Measurements from ENCODE around the gene ZNF562.
A peak's percentile ranks its signal among the peaks of the same experiment; 100 is the strongest.

The ZNF562 gene

GRCh38 chr19:9622531-9622930, 52.4 kb downstream of the ZNF562 start:
- no peak for TF ChIP-seq ZBTB7A (IDR thresholded peaks at IDR 0.05; ENCODE audit: low read depth)
- no peak for TF ChIP-seq USF1 (IDR thresholded peaks at IDR 0.05)
- no peak for TF ChIP-seq CREB1 (IDR thresholded peaks at IDR 0.05; ENCODE audit: low read depth)
- no peak for TF ChIP-seq TCF12 (IDR thresholded peaks at IDR 0.05; ENCODE audit: low read depth)
- no peak for TF ChIP-seq FOXM1 (IDR thresholded peaks at IDR 0.05; ENCODE audit: borderline replicate concordance, low read depth)
- no peak for TF ChIP-seq REST (IDR thresholded peaks at IDR 0.05; ENCODE audit: low read depth)
- TF ChIP-seq YY1 (IDR thresholded peaks at IDR 0.05; ENCODE audit: low read depth): no peak
- no peak for TF ChIP-seq MAX (IDR thresholded peaks at IDR 0.05)

- TF ChIP-seq MAX (IDR thresholded peaks at IDR 0.05) (peak; percentile 32; the same call in 1 of the 2 replicates), USF1 (IDR thresholded peaks at IDR 0.05) (no peak), REST (IDR thresholded peaks at IDR 0.05; ENCODE audit: low read depth) (no peak), RAD21 (IDR thresholded peaks at IDR 0.05; ENCODE audit: low read depth) (no peak), TEAD4 (IDR thresholded peaks at IDR 0.05) (no peak), FOXM1 (IDR thresholded peaks at IDR 0.05; ENCODE audit: borderline replicate concordance, low read depth) (no peak), TCF12 (IDR thresholded peaks at IDR 0.05; ENCODE audit: low read depth) (0 out of 2 replicates have a peak, but pooled peaks have one; percentile 34), YY1 (IDR thresholded peaks at IDR 0.05; ENCODE audit: low read depth) (peak; percentile 96), CREB1 (IDR thresholded peaks at IDR 0.05; ENCODE audit: low read depth) (peak; percentile 83), EP300 (IDR thresholded peaks at IDR 0.05; ENCODE audit: borderline replicate concordance) (0 out of 2 replicates have a peak, but pooled peaks have one; percentile 8), NFIC (IDR thresholded peaks at IDR 0.05) (no peak), ZBTB7A (IDR thresholded peaks at IDR 0.05; ENCODE audit: low read depth) (no peak), TAF1 (IDR thresholded peaks at IDR 0.05; ENCODE audit: low read depth) (peak; percentile 75), EGR1 (IDR thresholded peaks at IDR 0.05) (0 out of 2 replicates have a peak, but pooled peaks have one; percentile 1), CEBPB (IDR thresholded peaks at IDR 0.05) (no peak)
Observed at GRCh38 chr19:9621156-9622037, 53.5 kb downstream of the ZNF562 start, which contains the start of gene ZNF561. Gene ZNF561 (minus strand): TSS chr19:9621232. CDS start chr19:9619456, 1,776 bp downstream.

- TF ChIP-seq FOXM1 (IDR thresholded peaks at IDR 0.05; ENCODE audit: borderline replicate concordance, low read depth): no peak
- TF ChIP-seq CEBPB (IDR thresholded peaks at IDR 0.05): no peak
- TF ChIP-seq REST (IDR thresholded peaks at IDR 0.05; ENCODE audit: low read depth): no peak
- no peak for TF ChIP-seq USF1 (IDR thresholded peaks at IDR 0.05)
- no peak for TF ChIP-seq YY1 (IDR thresholded peaks at IDR 0.05; ENCODE audit: low read depth)
- TF ChIP-seq NFIC (IDR thresholded peaks at IDR 0.05): no peak
- TF ChIP-seq CREB1 (IDR thresholded peaks at IDR 0.05; ENCODE audit: low read depth): no peak
- no peak for TF ChIP-seq TEAD4 (IDR thresholded peaks at IDR 0.05)
Observed at GRCh38 chr19:9620842-9621155, 54.1 kb downstream of the ZNF562 start.

- TF ChIP-seq EGR1 (IDR thresholded peaks at IDR 0.05) (no peak), TAF1 (IDR thresholded peaks at IDR 0.05; ENCODE audit: low read depth) (no peak), EP300 (IDR thresholded peaks at IDR 0.05; ENCODE audit: borderline replicate concordance) (no peak), REST (IDR thresholded peaks at IDR 0.05; ENCODE audit: low read depth) (no peak), RAD21 (IDR thresholded peaks at IDR 0.05; ENCODE audit: low read depth) (no peak), YY1 (IDR thresholded peaks at IDR 0.05; ENCODE audit: low read depth) (no peak), NFIC (IDR thresholded peaks at IDR 0.05) (no peak), TEAD4 (IDR thresholded peaks at IDR 0.05) (no peak), TCF12 (IDR thresholded peaks at IDR 0.05; ENCODE audit: low read depth) (no peak), FOXM1 (IDR thresholded peaks at IDR 0.05; ENCODE audit: borderline replicate concordance, low read depth) (no peak), MAX (IDR thresholded peaks at IDR 0.05) (no peak), CREB1 (IDR thresholded peaks at IDR 0.05; ENCODE audit: low read depth) (no peak), CEBPB (IDR thresholded peaks at IDR 0.05) (no peak), ZBTB7A (IDR thresholded peaks at IDR 0.05; ENCODE audit: low read depth) (no peak), USF1 (IDR thresholded peaks at IDR 0.05) (no peak)
Observed at GRCh38 chr19:9615844-9616243, 59.1 kb downstream of the ZNF562 start.

Measured in Ishikawa (cell line).